Measurements from ENCODE around the gene PAN3.

The PAN3 gene

GRCh38 chr13:28138012-28138755, at the start of gene PAN3 (continued):
- TF ChIP-seq, protein P1, sequence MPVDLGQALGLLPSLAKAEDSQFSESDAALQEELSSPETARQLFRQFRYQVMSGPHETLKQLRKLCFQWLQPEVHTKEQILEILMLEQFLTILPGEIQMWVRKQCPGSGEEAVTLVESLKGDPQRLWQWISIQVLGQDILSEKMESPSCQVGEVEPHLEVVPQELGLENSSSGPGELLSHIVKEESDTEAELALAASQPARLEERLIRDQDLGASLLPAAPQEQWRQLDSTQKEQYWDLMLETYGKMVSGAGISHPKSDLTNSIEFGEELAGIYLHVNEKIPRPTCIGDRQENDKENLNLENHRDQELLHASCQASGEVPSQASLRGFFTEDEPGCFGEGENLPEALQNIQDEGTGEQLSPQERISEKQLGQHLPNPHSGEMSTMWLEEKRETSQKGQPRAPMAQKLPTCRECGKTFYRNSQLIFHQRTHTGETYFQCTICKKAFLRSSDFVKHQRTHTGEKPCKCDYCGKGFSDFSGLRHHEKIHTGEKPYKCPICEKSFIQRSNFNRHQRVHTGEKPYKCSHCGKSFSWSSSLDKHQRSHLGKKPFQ (tag by site-specific recombination; IDR thresholded peaks at IDR 0.05), result no peak
- TF ChIP-seq ZNF26 (tag by site-specific recombination; IDR thresholded peaks at IDR 0.05), result no peak
- TF ChIP-seq FEZF1 (tag by site-specific recombination; IDR thresholded peaks at IDR 0.05), result no peak
- TF ChIP-seq HOXD13 (CRISPR knock-in tag; IDR thresholded peaks at IDR 0.05; ENCODE audit: borderline replicate concordance), result no peak
- TF ChIP-seq ZNF394 (tag by site-specific recombination; IDR thresholded peaks at IDR 0.05; ENCODE audit: borderline replicate concordance), result no peak
- TF ChIP-seq KLF16 (tag by site-specific recombination; IDR thresholded peaks at IDR 0.05), result 0 out of 2 replicates have a peak, but pooled peaks have one; percentile 28
- TF ChIP-seq ZNF302 (tag by site-specific recombination; IDR thresholded peaks at IDR 0.05; ENCODE audit: low read depth), result no peak
- no peak for TF ChIP-seq ZNF639 (tag by site-specific recombination; IDR thresholded peaks at IDR 0.05)
- TF ChIP-seq, protein P2, sequence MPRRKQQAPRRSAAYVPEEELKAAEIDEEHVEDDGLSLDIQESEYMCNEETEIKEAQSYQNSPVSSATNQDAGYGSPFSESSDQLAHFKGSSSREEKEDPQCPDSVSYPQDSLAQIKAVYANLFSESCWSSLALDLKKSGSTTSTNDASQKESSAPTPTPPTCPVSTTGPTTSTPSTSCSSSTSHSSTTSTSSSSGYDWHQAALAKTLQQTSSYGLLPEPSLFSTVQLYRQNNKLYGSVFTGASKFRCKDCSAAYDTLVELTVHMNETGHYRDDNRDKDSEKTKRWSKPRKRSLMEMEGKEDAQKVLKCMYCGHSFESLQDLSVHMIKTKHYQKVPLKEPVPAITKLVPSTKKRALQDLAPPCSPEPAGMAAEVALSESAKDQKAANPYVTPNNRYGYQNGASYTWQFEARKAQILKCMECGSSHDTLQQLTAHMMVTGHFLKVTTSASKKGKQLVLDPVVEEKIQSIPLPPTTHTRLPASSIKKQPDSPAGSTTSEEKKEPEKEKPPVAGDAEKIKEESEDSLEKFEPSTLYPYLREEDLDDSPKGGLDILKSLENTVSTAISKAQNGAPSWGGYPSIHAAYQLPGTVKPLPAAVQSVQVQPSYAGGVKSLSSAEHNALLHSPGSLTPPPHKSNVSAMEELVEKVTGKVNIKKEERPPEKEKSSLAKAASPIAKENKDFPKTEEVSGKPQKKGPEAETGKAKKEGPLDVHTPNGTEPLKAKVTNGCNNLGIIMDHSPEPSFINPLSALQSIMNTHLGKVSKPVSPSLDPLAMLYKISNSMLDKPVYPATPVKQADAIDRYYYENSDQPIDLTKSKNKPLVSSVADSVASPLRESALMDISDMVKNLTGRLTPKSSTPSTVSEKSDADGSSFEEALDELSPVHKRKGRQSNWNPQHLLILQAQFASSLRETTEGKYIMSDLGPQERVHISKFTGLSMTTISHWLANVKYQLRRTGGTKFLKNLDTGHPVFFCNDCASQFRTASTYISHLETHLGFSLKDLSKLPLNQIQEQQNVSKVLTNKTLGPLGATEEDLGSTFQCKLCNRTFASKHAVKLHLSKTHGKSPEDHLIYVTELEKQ (tag by site-specific recombination; IDR thresholded peaks at IDR 0.05; ENCODE audit: borderline replicate concordance), result no peak
- TF ChIP-seq ZNF792 (tag by site-specific recombination; IDR thresholded peaks at IDR 0.05), result no peak
- no peak for TF ChIP-seq ZNF391 (tag by site-specific recombination; IDR thresholded peaks at IDR 0.05; ENCODE audit: borderline replicate concordance, low read depth)
- TF ChIP-seq ZBTB21 (tag by site-specific recombination; IDR thresholded peaks at IDR 0.05), result no peak
- no peak for TF ChIP-seq TCF7L2 (IDR thresholded peaks at IDR 0.05; ENCODE audit: borderline replicate concordance, low read depth, low read length)
- TF ChIP-seq ZNF510 (tag by site-specific recombination; IDR thresholded peaks at IDR 0.05; ENCODE audit: insufficient replicate concordance), result no peak
- no peak for TF ChIP-seq ZNF2 (tag by site-specific recombination; IDR thresholded peaks at IDR 0.05)
- TF ChIP-seq, protein P3, sequence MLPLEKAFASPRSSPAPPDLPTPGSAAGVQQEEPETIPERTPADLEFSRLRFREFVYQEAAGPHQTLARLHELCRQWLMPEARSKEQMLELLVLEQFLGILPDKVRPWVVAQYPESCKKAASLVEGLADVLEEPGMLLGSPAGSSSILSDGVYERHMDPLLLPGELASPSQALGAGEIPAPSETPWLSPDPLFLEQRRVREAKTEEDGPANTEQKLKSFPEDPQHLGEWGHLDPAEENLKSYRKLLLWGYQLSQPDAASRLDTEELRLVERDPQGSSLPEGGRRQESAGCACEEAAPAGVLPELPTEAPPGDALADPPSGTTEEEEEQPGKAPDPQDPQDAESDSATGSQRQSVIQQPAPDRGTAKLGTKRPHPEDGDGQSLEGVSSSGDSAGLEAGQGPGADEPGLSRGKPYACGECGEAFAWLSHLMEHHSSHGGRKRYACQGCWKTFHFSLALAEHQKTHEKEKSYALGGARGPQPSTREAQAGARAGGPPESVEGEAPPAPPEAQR (tag by site-specific recombination; IDR thresholded peaks at IDR 0.05), result no peak
- TF ChIP-seq GLIS2 (tag by site-specific recombination; IDR thresholded peaks at IDR 0.05), result peak; percentile 54
- TF ChIP-seq ZBTB44 (tag by site-specific recombination; IDR thresholded peaks at IDR 0.05), result no peak
- no peak for TF ChIP-seq ZNF23 (tag by site-specific recombination; IDR thresholded peaks at IDR 0.05; ENCODE audit: borderline replicate concordance)
- TF ChIP-seq, protein P4, sequence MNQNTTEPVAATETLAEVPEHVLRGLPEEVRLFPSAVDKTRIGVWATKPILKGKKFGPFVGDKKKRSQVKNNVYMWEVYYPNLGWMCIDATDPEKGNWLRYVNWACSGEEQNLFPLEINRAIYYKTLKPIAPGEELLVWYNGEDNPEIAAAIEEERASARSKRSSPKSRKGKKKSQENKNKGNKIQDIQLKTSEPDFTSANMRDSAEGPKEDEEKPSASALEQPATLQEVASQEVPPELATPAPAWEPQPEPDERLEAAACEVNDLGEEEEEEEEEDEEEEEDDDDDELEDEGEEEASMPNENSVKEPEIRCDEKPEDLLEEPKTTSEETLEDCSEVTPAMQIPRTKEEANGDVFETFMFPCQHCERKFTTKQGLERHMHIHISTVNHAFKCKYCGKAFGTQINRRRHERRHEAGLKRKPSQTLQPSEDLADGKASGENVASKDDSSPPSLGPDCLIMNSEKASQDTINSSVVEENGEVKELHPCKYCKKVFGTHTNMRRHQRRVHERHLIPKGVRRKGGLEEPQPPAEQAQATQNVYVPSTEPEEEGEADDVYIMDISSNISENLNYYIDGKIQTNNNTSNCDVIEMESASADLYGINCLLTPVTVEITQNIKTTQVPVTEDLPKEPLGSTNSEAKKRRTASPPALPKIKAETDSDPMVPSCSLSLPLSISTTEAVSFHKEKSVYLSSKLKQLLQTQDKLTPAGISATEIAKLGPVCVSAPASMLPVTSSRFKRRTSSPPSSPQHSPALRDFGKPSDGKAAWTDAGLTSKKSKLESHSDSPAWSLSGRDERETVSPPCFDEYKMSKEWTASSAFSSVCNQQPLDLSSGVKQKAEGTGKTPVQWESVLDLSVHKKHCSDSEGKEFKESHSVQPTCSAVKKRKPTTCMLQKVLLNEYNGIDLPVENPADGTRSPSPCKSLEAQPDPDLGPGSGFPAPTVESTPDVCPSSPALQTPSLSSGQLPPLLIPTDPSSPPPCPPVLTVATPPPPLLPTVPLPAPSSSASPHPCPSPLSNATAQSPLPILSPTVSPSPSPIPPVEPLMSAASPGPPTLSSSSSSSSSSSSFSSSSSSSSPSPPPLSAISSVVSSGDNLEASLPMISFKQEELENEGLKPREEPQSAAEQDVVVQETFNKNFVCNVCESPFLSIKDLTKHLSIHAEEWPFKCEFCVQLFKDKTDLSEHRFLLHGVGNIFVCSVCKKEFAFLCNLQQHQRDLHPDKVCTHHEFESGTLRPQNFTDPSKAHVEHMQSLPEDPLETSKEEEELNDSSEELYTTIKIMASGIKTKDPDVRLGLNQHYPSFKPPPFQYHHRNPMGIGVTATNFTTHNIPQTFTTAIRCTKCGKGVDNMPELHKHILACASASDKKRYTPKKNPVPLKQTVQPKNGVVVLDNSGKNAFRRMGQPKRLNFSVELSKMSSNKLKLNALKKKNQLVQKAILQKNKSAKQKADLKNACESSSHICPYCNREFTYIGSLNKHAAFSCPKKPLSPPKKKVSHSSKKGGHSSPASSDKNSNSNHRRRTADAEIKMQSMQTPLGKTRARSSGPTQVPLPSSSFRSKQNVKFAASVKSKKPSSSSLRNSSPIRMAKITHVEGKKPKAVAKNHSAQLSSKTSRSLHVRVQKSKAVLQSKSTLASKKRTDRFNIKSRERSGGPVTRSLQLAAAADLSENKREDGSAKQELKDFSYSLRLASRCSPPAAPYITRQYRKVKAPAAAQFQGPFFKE (tag by site-specific recombination; IDR thresholded peaks at IDR 0.05; ENCODE audit: borderline replicate concordance), result no peak
- no peak for TF ChIP-seq KLF10 (tag by site-specific recombination; IDR thresholded peaks at IDR 0.05)

All from HEK293 (cell line).